SJCRH30 (cell line): ENCODE measurements around the gene NIN. TPM values are rescaled to one million over a fixed set of nuclear protein-coding genes. Genes with fewer than 3 reads are reported as not detected.
A peak's percentile ranks its signal among the peaks of the same experiment; 100 is the strongest.

ENCODE experiments used
- DNase-seq, 2 experiments: peaks; one replicate each; pipeline ENCODE4 v3.0.0-alpha.2; 2015 to 2020
- H3K27ac ChIP-seq: fragments of 250-450 bp; sonication (Bioruptor Pico); 2 replicates; pipeline ENCODE4 v1.5.1; 2020; ENCODE audit warnings: mild to moderate bottlenecking, moderate library complexity
- H3K27me3 ChIP-seq: fragments of 250-450 bp; sonication (Bioruptor Pico); 2 replicates; pipeline ENCODE4 v1.5.1; 2020; ENCODE audit warnings: mild to moderate bottlenecking, moderate library complexity
- H3K36me3 ChIP-seq: fragments of 250-450 bp; sonication (Bioruptor Pico); 2 replicates; pipeline ENCODE4 v1.5.1; 2020; ENCODE audit warnings: mild to moderate bottlenecking, moderate library complexity
- H3K4me1 ChIP-seq: fragments of 250-450 bp; sonication (Bioruptor Pico); 2 replicates; pipeline ENCODE4 v1.5.1; 2020; ENCODE audit warnings: mild to moderate bottlenecking, moderate library complexity
- H3K4me3 ChIP-seq: fragments of 250-450 bp; sonication (Bioruptor Pico); 2 replicates; pipeline ENCODE4 v1.5.1; 2020; ENCODE audit warnings: mild to moderate bottlenecking, moderate library complexity
- H3K9me3 ChIP-seq: fragments of 250-450 bp; sonication (Bioruptor Pico); replicated peaks from 2 replicates; pipeline ENCODE4 v1.5.1; 2020; ENCODE audit warnings: mild to moderate bottlenecking, moderate library complexity
- total RNA-seq: library from RNA; depleted of rRNA; stranded (reverse); fragments of >200 nt; shearing (Covaris generic); gene quantifications from 2 replicates; pipeline ENCODE4 v1.2.3, GENCODE V29; 2014

NIN gene
- total RNA-seq, 1 experiment from 2014 or later = 34.3 TPM

GRCh38 chr14:50759800-50760543 is 71.0 kb downstream of the NIN start:
- Histone ChIP-seq H3K9me3 (no peaks in the 10 kb centered on the region), H3K4me1 (no peaks in the 10 kb centered on the region; the same call in 1 of the 2 replicates), H3K27ac (no peak overlapping the region), H3K36me3 (peaks cover 23% of the 10 kb centered on the region), H3K27me3 (no peaks in the 10 kb centered on the region), H3K4me3 (no peak overlapping the region)
- DNase-seq = no peak

DNA sequence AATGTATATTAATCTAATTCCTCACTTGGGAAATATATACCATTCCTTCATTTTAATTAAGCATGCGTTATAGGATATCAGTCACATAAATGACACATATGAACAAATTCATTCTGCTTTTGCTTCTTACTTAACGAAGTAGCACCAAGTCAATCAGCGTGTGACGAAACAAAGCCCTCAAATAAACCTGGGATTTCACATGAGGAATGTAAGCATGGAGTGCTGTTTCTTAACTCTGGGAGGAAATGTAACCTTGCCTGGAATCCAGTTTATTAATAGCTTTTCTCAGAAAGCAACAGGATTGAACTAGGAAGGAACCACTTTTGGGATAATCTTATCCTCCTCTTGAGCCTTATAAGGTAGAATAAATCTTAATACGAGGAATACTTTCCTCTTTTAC is 72.0 kb downstream of the NIN start:
- H3K36me3 ChIP-seq = peaks cover 26% of the 10 kb centered on the region
- DNase-seq = no peak
- no peak overlapping the region for H3K4me3 ChIP-seq

DNA sequence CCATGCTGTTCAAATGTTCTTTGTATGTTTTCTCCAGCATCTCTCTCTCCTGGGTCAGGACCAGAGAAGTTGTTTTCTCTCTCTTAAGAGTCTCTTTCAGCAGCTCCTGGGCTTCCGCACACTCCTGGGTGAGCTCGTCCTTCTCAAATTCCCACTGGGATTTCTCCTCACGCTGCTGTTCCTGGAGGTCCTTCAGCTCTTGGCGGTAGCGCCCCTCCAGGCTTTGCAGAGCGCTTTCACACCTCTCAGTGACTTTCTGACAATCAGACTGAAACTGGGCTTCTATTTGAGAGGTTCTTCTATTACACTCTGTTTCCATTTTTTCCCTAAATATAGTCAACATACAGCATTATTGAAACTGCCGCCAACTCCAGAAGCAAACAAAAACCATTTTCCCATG is 72.7 kb downstream of the NIN start:
- DNase-seq = no peak
- peaks cover 32% of the 10 kb centered on the region for H3K36me3 ChIP-seq
- H3K27me3 ChIP-seq = no peaks in the 10 kb centered on the region
- no peak overlapping the region for H3K4me3 ChIP-seq
- H3K9me3 ChIP-seq = no peaks in the 10 kb centered on the region
- H3K27ac ChIP-seq = no peak overlapping the region
- no peaks in the 10 kb centered on the region; the same call in 1 of the 2 replicates for H3K4me1 ChIP-seq

More for the DNA sequence above, 72.0 kb downstream of the NIN start:
- Histone ChIP-seq H3K9me3 (no peaks in the 10 kb centered on the region), H3K4me1 (no peaks in the 10 kb centered on the region; the same call in 1 of the 2 replicates), H3K27ac (no peak overlapping the region), H3K27me3 (no peaks in the 10 kb centered on the region)

GRCh38 chr14:50757702-50758101 is 73.3 kb downstream of the NIN start:
- H3K27me3 ChIP-seq = no peaks in the 10 kb centered on the region
- no peak overlapping the region for H3K27ac ChIP-seq
- H3K4me1 ChIP-seq = no peaks in the 10 kb centered on the region; the same call in 1 of the 2 replicates
- H3K4me3 ChIP-seq = no peak overlapping the region
- H3K36me3 ChIP-seq = peaks cover 32% of the 10 kb centered on the region
- H3K9me3 ChIP-seq = no peaks in the 10 kb centered on the region
- DNase-seq = no peak

GRCh38 chr14:50756300-50756699 is 74.7 kb downstream of the NIN start:
- peaks cover 32% of the 10 kb centered on the region for H3K36me3 ChIP-seq

GRCh38 chr14:50750323-50750722 is 80.6 kb downstream of the NIN start:
- H3K27me3 ChIP-seq = no peaks in the 10 kb centered on the region
- DNase-seq = no peak
- no peaks in the 10 kb centered on the region for H3K4me1 ChIP-seq
- H3K36me3 ChIP-seq = peaks cover 32% of the 10 kb centered on the region
- no peaks in the 10 kb centered on the region for H3K9me3 ChIP-seq
- no peak overlapping the region for H3K4me3 ChIP-seq
- H3K27ac ChIP-seq = no peak overlapping the region

More at GRCh38 chr14:50756300-50756699, 74.7 kb downstream of the NIN start:
- H3K4me1 ChIP-seq = no peaks in the 10 kb centered on the region
- no peak overlapping the region for H3K4me3 ChIP-seq
- H3K27me3 ChIP-seq = no peaks in the 10 kb centered on the region
- DNase-seq = no peak
- no peaks in the 10 kb centered on the region for H3K9me3 ChIP-seq
- H3K27ac ChIP-seq = no peak overlapping the region

DNA sequence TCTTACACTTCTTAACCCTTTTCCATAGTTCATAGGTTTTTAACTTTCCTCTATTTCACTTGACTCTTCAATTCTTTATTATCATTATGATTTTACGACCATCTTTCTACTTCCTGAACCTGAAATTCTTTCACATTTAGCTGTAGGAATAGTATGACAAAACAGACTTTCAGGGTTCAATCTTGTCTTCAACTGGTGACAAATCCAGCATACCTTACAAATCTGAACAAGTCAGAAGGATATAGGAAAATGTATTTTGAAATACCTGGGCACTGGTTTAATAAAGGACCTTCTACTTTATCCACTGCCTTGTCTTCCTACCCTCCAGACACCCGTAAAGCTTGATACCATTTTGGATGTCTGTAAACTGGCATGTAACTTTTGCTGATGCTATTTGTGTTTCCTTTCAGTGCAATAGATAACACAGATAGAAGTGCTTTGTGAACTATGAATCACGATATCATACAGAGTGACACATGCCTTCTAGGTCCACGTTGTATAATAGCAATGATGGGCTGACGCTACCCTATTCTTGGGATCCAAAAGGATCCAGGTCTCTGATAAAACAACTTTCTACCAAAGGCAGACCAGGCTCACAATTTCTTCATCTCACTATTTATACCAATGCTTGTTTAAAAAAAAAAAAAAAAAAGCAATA is 85.4 kb downstream of the NIN start:
- no peak for DNase-seq
- no peak overlapping the region for H3K27ac ChIP-seq
- H3K36me3 ChIP-seq = peaks cover 13% of the 10 kb centered on the region; the same call in 1 of the 2 replicates
- no peaks in the 10 kb centered on the region for H3K9me3 ChIP-seq
- H3K4me1 ChIP-seq = peaks cover 8% of the 10 kb centered on the region
- H3K27me3 ChIP-seq = no peaks in the 10 kb centered on the region
- H3K4me3 ChIP-seq = no peak overlapping the region

DNA sequence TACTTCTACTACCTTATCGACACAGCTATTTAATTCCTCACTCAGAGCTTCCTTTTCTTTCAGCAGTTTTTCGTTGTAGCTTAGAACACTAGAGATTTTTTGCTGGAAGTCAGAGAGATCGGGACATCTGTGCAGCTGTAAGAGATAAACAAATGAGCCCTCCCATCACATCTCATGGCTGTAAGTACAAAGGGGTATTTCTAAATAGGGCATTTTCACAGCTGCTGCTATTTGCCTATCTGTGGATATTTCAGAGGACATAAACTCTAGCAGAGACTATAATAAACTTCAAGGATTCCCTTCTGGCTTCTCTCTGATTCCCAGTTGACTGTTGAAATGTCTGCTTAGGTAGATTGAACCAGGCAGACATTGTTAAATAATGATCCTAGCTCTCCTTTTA is 86.7 kb downstream of the NIN start:
- H3K9me3 ChIP-seq = no peaks in the 10 kb centered on the region
- H3K4me1 ChIP-seq = peaks cover 8% of the 10 kb centered on the region
- no peak for DNase-seq
- no peak overlapping the region for H3K27ac ChIP-seq
- no peak overlapping the region for H3K4me3 ChIP-seq
- H3K36me3 ChIP-seq = peaks cover 15% of the 10 kb centered on the region; the same call in 1 of the 2 replicates
- no peaks in the 10 kb centered on the region for H3K27me3 ChIP-seq

DNA sequence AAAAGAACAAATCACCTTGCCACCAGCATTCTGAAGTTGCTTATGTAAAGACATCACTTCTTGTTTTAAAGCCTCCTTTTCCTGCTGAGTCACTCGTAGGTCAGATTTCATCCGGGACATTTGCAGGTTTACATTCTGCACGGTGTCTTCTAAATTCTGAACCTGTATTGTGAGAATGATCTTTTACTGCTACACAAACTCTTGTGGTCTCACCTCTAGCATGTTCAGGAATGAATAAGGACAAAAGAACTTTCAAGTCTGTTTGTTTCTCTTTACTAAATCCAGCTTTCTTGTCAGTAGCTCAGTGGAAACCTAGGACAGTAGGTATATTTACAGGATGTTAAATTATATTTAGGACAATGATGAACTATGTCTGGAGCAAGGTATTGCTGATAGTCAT is 89.4 kb downstream of the NIN start:
- Histone ChIP-seq H3K4me1 (peaks cover 8% of the 10 kb centered on the region), H3K36me3 (peaks cover 25% of the 10 kb centered on the region), H3K27ac (no peak overlapping the region), H3K4me3 (no peak overlapping the region), H3K27me3 (no peaks in the 10 kb centered on the region), H3K9me3 (no peaks in the 10 kb centered on the region)
- peak in 1 of 2 experiments; percentile 27 for DNase-seq

DNA sequence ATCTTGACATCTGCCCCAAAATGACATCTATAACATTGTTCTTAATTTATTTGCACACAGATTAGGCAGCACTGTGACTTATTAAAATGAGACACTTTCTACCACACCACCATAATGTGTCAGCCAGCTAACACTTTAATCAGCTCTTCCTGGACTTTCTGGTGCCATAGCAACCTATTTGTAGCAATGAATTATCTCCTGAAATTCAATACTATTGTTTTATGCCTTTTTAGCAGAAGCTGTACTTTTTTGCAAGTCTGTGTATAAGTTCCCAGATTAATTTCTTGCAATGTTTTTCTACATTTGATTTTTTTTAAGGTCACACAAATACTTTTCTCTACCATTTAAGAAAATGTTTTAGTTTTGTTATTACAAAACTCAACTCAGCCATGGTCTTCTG is 90.1 kb downstream of the NIN start:
- no peak for DNase-seq
- no peak overlapping the region for H3K4me3 ChIP-seq
- peaks cover 8% of the 10 kb centered on the region for H3K4me1 ChIP-seq
- H3K36me3 ChIP-seq = peaks cover 25% of the 10 kb centered on the region
- no peaks in the 10 kb centered on the region for H3K27me3 ChIP-seq
- H3K27ac ChIP-seq = no peak overlapping the region
- H3K9me3 ChIP-seq = no peaks in the 10 kb centered on the region

DNA sequence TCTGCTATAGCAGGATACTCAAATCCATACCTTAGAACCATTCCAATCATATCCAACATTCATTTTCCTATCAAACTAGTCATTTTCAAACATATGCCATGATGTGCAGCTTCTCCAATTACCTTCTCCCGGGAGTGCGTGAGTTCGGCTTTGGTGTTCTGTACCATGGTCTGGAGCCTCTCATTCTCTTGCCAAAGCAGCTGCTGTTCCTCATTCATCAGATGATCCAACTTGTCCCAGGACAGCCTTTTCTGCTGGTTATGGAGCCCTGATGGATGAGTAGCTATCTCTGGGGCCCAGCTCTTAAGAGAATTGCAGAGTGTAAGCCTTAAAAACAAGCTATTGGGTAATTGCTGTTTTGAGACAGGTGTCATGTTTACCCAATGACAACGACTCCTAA is 91.8 kb downstream of the NIN start:
- Histone ChIP-seq H3K4me3 (no peak overlapping the region), H3K4me1 (peaks cover 8% of the 10 kb centered on the region), H3K9me3 (no peaks in the 10 kb centered on the region), H3K36me3 (peaks cover 34% of the 10 kb centered on the region), H3K27me3 (no peaks in the 10 kb centered on the region), H3K27ac (no peak overlapping the region)
- no peak for DNase-seq

- H3K9me3 ChIP-seq = no peaks in the 10 kb centered on the region
- no peak overlapping the region for H3K4me3 ChIP-seq
- H3K36me3 ChIP-seq = peaks cover 32% of the 10 kb centered on the region
- no peak for DNase-seq
- peaks cover 8% of the 10 kb centered on the region for H3K4me1 ChIP-seq
- no peaks in the 10 kb centered on the region for H3K27me3 ChIP-seq
- H3K27ac ChIP-seq = no peak overlapping the region
Observed at GRCh38 chr14:50736932-50737419, 94.0 kb downstream of the NIN start.

GRCh38 chr14:50734950-50735695 is 95.8 kb downstream of the NIN start:
- H3K27me3 ChIP-seq = no peaks in the 10 kb centered on the region
- no peak for DNase-seq

GRCh38 chr14:50733494-50733893 is 97.5 kb downstream of the NIN start:
- Histone ChIP-seq H3K4me3 (no peak overlapping the region), H3K27ac (no peak overlapping the region), H3K27me3 (no peaks in the 10 kb centered on the region), H3K4me1 (no peaks in the 10 kb centered on the region), H3K36me3 (peaks cover 40% of the 10 kb centered on the region), H3K9me3 (no peaks in the 10 kb centered on the region)
- no peak for DNase-seq

More at GRCh38 chr14:50734950-50735695, 95.8 kb downstream of the NIN start:
- no peak overlapping the region for H3K4me3 ChIP-seq
- no peaks in the 10 kb centered on the region for H3K4me1 ChIP-seq
- no peaks in the 10 kb centered on the region for H3K9me3 ChIP-seq
- H3K36me3 ChIP-seq = peaks cover 32% of the 10 kb centered on the region
- no peak overlapping the region for H3K27ac ChIP-seq

DNA sequence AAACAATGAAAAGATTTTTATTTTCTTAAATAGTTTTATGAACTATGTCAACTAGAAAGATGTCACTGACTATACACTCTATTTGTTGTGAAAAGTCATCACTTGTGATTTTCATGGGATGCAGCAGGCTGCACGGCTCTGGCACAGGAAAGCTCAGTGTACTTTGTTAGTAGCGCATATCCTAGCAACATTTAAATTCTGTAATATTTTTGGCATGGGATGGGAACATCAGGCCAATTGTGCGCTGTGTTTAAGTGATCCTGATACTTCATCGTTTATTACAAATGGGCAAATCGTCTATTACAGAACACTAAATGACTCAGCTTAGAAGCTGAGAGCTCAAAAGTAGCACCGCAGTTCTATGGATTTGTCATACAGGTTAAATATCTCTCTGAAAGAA is 102.1 kb downstream of the NIN start:
- Histone ChIP-seq H3K27me3 (no peaks in the 10 kb centered on the region), H3K9me3 (no peaks in the 10 kb centered on the region), H3K4me3 (no peak overlapping the region), H3K27ac (no peak overlapping the region), H3K36me3 (peaks cover 44% of the 10 kb centered on the region), H3K4me1 (no peaks in the 10 kb centered on the region)
- no peak for DNase-seq
